DOHH2 (cell line): Measurements from ENCODE around the gene RASSF3.
A peak's percentile ranks its signal among the peaks of the same experiment; 100 is the strongest.
"Not testable (repeated sequence)": the region's sequence is repeated elsewhere in the genome, so short reads cannot be mapped to it uniquely, and the experiment has no call there.

Source experiments
- H3F3A ChIP-seq: fragments of 200-600 bp; sonication (generic), shearing (Covaris generic); 2 replicates; pipeline ENCODE4 v1.6.0; 2016; ENCODE audit warnings: antibody characterized with exemption, mild to moderate bottlenecking; ENCODE audit not compliant: control insufficient read depth, insufficient read depth
- H3K27ac ChIP-seq: fragments of 200-600 bp; sonication (generic); 2 replicates; pipeline ENCODE4 v1.5.1; 2014; ENCODE audit warnings: low read depth, mild to moderate bottlenecking, low read length, moderate library complexity
- H3K27me3 ChIP-seq: fragments of 200-600 bp; sonication (generic); 2 replicates; pipeline ENCODE4 v1.6.1; 2014; ENCODE audit warnings: mild to moderate bottlenecking, low read length, mixed read lengths; ENCODE audit not compliant: control insufficient read depth
- H3K36me3 ChIP-seq: fragments of 200-600 bp; sonication (generic); 2 replicates; pipeline ENCODE4 v1.6.1; 2014; ENCODE audit warnings: mild to moderate bottlenecking, low read length, moderate library complexity, mixed read lengths; ENCODE audit not compliant: control insufficient read depth
- H3K4me1 ChIP-seq: fragments of 200-600 bp; sonication (generic); 2 replicates; pipeline ENCODE4 v1.6.1; 2014; ENCODE audit warnings: mild to moderate bottlenecking, low read length, mixed read lengths; ENCODE audit not compliant: control insufficient read depth
- H3K4me2 ChIP-seq: fragments of 200-600 bp; sonication (generic); 2 replicates; pipeline ENCODE4 v1.6.0; 2014; ENCODE audit warnings: mild to moderate bottlenecking, low read length, moderate library complexity
- H3K4me3 ChIP-seq: fragments of 200-600 bp; sonication (generic); 2 replicates; pipeline ENCODE4 v1.5.1; 2014; ENCODE audit warnings: mild to moderate bottlenecking, low read length, mixed read lengths
- H3K79me2 ChIP-seq: fragments of 200-600 bp; sonication (generic); 2 replicates; pipeline ENCODE4 v1.6.1; 2014; ENCODE audit warnings: mild to moderate bottlenecking, low read length, mixed read lengths; ENCODE audit not compliant: control insufficient read depth
- H3K9me2 ChIP-seq: fragments of 200-600 bp; sonication (generic); replicated peaks from 2 replicates; pipeline ENCODE4 v1.6.1; 2014; ENCODE audit warnings: mild to moderate bottlenecking, low read length, mixed read lengths; ENCODE audit not compliant: control insufficient read depth
- H3K9me3 ChIP-seq: fragments of 200-600 bp; sonication (generic); 2 replicates; pipeline ENCODE4 v1.6.1; 2014; ENCODE audit warnings: antibody characterized with exemption, low read length, mixed read lengths; ENCODE audit not compliant: control insufficient read depth, insufficient read depth
- H4K20me1 ChIP-seq: fragments of 200-600 bp; sonication (generic); 2 replicates; pipeline ENCODE4 v1.6.0; 2014; ENCODE audit warnings: low read depth, mild to moderate bottlenecking, antibody characterized with exemption, low read length, moderate library complexity; ENCODE audit not compliant: control insufficient read depth, insufficient read depth
- CTCF ChIP-seq: fragments of 200-600 bp; sonication (generic); IDR thresholded peaks from one replicate; pipeline ENCODE4 v1.5.1; 2014; ENCODE audit warnings: antibody characterized with exemption, mild to moderate bottlenecking, low read depth, low read length; ENCODE audit not compliant: poor library complexity, severe bottlenecking
- EZH2phosphoT487 ChIP-seq: fragments of 200-600 bp; sonication (generic); IDR thresholded peaks from 2 replicates; pipeline ENCODE4 v1.6.1; 2017; ENCODE audit warnings: borderline replicate concordance, mild to moderate bottlenecking, antibody characterized with exemption, low read length, moderate library complexity, mixed read lengths

Gene RASSF3

GRCh38 chr12:64582114-64582513 is 28.2 kb upstream of the RASSF3 start:
- Histone ChIP-seq H3K9me2 (no peaks in the 10 kb centered on the region), H4K20me1 (no peaks in the 10 kb centered on the region), H3K27me3 (no peaks in the 10 kb centered on the region), H3K4me2 (no peak overlapping the region), H3K9me3 (no peaks in the 10 kb centered on the region), H3F3A (no peaks in the 10 kb centered on the region), H3K4me3 (no peak overlapping the region), H3K4me1 (peaks cover 18% of the 10 kb centered on the region), H3K27ac (no peak overlapping the region), H3K36me3 (no peaks in the 10 kb centered on the region), H3K79me2 (no peaks in the 10 kb centered on the region)
- TF ChIP-seq EZH2phosphoT487: no peak
- no peak for TF ChIP-seq CTCF

DNA sequence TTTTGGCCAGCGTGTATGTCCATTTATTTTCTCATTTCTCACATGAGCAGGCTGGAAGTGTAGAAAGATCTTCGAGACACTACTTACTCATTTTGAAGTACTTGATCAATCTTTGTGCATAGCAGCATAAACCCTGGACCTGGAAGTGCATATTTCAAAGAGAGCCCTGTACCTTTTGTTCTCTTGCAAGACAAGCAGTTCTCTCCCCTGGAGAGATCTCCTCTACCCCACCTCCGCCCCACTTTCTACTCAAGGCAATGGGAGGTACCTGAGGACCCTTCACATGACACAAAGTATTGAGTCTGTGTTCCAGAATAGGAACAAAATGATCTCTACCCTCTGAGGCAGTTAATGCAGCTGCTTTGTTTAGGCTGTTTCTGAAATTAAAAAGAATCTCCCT is 27.4 kb upstream of the RASSF3 start:
- H3K79me2 ChIP-seq: no peaks in the 10 kb centered on the region
- H3K4me2 ChIP-seq: peak overlapping the region; percentile 78
- H3K27me3 ChIP-seq: no peaks in the 10 kb centered on the region
- no peaks in the 10 kb centered on the region for H3K36me3 ChIP-seq
- TF ChIP-seq EZH2phosphoT487 (no peak), CTCF (no peak)
- H3F3A ChIP-seq: no peaks in the 10 kb centered on the region
- H4K20me1 ChIP-seq: no peaks in the 10 kb centered on the region
- H3K4me1 ChIP-seq: peaks cover 18% of the 10 kb centered on the region
- no peaks in the 10 kb centered on the region for H3K9me2 ChIP-seq
- H3K9me3 ChIP-seq: no peaks in the 10 kb centered on the region
- no peak overlapping the region for H3K27ac ChIP-seq
- H3K4me3 ChIP-seq: peak overlapping the region; percentile 63

GRCh38 chr12:64583395-64583770 is 26.9 kb upstream of the RASSF3 start:
- not testable (repeated sequence) for H4K20me1 ChIP-seq, H3K36me3 ChIP-seq, H3K27me3 ChIP-seq, H3K9me2 ChIP-seq, H3K9me3 ChIP-seq, H3K27ac ChIP-seq, H3F3A ChIP-seq, H3K79me2 ChIP-seq
- Histone ChIP-seq H3K4me3 (peak overlapping the region; percentile 63), H3K4me1 (peaks cover 18% of the 10 kb centered on the region), H3K4me2 (peak overlapping the region; percentile 78)

DNA sequence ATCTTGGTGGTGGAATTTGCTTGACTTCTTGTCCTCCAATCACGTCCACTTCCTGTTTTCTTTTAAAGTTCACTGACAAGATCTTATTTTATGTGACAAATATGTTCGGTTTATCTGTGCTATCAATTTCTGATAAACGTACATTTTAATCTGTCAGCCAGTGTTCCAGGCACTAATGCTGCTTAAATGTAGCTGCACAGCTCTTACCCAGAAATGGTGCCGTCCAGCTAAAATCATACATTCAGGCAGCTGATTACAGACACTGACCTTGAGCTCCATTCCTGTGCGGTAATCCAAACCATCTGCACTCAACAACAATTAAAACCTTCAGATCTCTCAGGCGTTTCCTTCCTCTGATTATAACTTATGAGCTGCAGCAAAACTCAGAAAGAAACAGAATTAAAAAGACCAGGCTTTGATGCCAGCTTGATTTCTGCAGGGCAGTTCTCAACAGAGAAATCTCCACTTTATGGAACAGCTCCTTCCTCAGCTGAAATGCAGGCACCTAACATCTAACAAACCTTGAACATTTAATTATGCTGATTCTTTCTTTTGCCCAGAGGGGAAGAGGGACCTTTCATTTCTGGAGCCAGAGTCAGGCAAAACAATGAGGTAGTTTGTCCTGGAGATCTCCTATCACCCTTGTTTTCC is 26.4 kb upstream of the RASSF3 start:
- peak overlapping the region; percentile 78 for H3K4me2 ChIP-seq
- no peaks in the 10 kb centered on the region for H3K79me2 ChIP-seq
- no peaks in the 10 kb centered on the region for H3F3A ChIP-seq
- H3K4me1 ChIP-seq: peaks cover 18% of the 10 kb centered on the region
- no peaks in the 10 kb centered on the region for H3K9me2 ChIP-seq
- H4K20me1 ChIP-seq: no peaks in the 10 kb centered on the region
- no peaks in the 10 kb centered on the region for H3K36me3 ChIP-seq
- H3K27me3 ChIP-seq: no peaks in the 10 kb centered on the region
- H3K9me3 ChIP-seq: no peaks in the 10 kb centered on the region
- no peak for TF ChIP-seq CTCF
- no peak for TF ChIP-seq EZH2phosphoT487
- peak overlapping the region; percentile 63 for H3K4me3 ChIP-seq
- no peak overlapping the region for H3K27ac ChIP-seq
